PC-9 (cell line): ENCODE results near the gene LTBP3.

Experiments
- EZH2 ChIP-seq: fragments of 200-600 bp; sonication (generic); IDR thresholded peaks from 2 replicates; pipeline ENCODE4 v1.8.0; 2017; ENCODE audit warnings: antibody characterized with exemption, low read depth
- TF ChIP-seq, protein P1 (sequence below): fragments of 200-600 bp; sonication (generic); conservative IDR thresholded peaks from 2 replicates; pipeline ENCODE4 v1.6.1; 2017; ENCODE audit warnings: mixed run types, antibody characterized with exemption, mild to moderate bottlenecking, moderate library complexity

DNA sequence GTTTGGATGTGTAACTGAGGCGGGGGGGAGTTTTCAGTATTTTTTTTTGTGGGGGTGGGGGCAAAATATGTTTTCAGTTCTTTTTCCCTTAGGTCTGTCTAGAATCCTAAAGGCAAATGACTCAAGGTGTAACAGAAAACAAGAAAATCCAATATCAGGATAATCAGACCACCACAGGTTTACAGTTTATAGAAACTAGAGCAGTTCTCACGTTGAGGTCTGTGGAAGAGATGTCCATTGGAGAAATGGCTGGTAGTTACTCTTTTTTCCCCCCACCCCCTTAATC, 57.0 kb downstream of the LTBP3 start:
- TF ChIP-seq, protein P1, sequence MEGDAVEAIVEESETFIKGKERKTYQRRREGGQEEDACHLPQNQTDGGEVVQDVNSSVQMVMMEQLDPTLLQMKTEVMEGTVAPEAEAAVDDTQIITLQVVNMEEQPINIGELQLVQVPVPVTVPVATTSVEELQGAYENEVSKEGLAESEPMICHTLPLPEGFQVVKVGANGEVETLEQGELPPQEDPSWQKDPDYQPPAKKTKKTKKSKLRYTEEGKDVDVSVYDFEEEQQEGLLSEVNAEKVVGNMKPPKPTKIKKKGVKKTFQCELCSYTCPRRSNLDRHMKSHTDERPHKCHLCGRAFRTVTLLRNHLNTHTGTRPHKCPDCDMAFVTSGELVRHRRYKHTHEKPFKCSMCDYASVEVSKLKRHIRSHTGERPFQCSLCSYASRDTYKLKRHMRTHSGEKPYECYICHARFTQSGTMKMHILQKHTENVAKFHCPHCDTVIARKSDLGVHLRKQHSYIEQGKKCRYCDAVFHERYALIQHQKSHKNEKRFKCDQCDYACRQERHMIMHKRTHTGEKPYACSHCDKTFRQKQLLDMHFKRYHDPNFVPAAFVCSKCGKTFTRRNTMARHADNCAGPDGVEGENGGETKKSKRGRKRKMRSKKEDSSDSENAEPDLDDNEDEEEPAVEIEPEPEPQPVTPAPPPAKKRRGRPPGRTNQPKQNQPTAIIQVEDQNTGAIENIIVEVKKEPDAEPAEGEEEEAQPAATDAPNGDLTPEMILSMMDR, result no peak
- TF ChIP-seq EZH2, result no peak
